SW480 (cell line): ENCODE measurements around the gene MAP1LC3A.

Experiments used
- DNase-seq: peaks from one replicate; pipeline ENCODE4 v3.0.0-alpha.2; 2016; ENCODE audit warnings: low spot score

Gene MAP1LC3A

DNA sequence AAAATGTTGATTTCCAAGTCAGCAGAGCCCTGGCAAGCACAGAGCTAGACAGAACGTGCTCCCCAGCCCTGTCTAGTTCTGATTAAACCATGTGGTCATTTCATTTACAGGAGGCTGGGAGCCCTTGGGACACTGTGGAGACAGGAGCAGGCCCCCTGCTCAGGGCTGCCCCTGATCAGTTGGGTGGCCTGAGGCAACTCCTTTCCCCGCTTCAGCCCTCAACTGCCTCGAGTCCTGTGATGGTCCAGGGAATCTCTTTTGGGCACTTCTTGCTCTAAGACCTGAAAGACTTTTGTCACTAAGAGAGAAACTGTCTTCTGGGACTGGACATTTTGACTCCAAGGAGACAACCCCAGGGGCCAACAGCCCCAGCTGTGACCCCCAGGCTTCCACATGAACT, 28.8 kb upstream of the MAP1LC3A start:
- DNase-seq, result no peak

DNA sequence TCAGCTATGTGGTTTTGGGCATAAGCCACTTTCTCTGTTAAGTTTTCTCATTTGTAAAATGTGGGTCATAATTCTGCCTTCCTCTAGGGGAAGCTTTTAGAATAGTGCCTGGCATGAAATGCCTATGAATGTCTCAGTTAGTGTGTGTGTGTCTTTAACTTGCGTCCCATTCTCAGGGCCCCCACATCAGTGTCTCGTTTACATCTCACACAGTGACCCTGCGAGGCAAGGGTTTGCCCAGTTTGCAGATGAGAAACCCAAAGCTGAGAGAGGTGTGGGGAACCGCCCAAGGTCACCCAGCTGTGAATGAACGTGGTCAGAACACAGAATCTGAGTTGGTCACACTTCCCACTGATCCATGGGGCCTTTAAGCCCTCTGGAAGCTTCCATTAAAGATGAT, 28.2 kb upstream of the MAP1LC3A start:
- no peak for DNase-seq

DNA sequence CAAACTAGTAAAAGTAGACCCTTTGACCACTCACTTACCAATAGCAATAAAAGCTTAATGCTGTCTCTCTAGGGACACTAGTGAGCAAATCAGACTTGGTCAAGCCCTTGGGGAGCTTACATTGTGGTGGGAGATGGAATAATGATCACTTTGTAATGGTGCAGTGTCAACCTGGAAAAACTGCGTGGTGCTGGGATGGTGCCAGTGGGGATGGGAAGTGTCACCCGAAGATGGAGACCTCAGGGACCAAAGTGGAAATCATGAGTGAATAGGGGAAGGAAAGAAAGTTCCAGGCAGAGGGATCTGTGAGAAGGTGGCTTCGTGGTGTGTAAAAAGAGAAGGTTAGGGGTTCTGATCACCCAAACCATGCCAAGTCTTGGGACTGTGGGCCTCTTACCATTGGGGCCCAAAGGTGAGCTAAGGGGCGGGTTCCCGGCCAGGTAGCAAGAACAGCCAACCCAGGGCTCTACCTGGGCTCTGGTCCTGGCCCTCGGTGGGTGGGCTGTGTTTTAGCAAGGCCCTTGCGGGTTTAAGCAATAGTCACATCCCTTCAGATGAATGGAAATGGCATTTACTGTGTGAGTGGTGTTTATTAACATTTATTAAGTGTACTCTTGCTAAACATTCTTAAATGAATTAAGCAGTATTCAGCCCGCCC, 26.8 kb upstream of the MAP1LC3A start:
- no peak for DNase-seq

DNA sequence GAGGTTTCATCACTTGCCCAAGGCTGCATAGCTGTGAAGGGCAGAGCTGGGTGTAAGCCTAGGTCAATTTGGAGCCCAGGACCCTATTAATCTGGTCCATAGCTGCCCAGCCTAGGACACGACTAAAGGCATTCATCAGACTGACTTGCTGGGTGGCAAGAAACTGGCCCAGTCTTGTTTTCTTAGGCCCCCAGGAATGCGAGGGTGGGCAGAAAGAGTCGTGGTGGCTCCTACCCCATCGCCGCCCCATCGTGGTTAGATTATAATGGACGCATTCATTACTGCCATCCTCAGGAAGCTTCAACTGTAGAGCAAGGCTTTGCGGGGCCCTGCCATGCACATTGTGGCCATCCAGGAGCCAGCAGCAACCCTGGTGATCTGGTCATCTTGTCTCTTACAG, 26.2 kb upstream of the MAP1LC3A start:
- no peak for DNase-seq

DNA sequence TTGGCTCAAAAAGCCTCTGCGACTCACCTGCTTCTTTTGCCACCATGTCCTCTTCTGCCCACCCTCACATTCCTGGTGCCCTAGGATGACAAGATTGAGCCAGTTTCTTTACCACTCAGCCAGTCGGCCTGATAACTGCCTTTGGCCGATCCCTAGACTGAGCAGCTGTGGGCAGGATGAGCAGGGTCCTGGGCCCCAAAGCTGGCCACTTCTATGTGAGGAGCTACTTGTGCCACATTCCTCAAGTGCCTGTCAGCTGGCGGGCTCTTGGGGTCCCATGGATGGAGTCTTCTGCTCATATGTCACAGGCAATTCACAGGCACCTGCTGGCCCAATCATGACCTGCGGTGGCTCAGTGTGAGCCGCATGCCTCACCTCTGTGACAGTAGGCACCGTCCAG, 25.8 kb upstream of the MAP1LC3A start:
- DNase-seq, result no peak

DNA sequence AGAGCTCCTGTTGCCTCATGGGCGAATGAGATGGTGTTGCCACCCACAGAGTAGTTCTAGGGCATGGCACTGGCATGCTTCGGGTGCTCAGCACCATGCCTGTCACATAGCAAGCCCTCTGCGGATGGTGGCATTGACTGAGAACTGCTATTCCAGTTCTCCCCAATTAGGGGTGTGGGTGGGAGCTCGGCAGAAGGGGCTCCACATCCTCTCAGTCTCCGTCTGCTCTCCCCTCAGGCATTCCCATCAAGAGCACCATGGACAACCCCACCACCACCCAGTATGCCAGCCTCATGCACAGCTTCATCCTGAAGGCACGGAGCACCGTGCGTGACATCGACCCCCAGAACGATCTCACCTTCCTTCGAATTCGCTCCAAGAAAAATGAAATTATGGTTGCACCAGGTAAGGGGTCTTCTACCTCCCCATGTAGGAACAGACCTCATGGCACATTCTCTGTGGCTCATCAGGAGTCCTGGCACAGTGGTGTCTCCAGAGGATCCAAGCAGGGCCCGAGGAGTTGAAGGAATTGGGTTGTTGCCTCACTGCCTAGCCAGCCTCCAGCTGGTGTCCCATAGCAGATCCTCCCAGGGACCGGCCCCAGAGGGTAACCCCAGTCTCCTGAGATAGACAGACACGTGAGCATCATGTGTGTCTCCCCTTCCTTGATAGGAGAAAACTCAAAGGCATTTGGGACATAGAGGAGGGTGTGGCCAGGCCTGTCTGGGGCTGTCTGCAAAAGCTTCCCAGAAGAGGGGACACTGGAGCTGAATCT, 23.9 kb upstream of the MAP1LC3A start:
- no peak for DNase-seq

DNA sequence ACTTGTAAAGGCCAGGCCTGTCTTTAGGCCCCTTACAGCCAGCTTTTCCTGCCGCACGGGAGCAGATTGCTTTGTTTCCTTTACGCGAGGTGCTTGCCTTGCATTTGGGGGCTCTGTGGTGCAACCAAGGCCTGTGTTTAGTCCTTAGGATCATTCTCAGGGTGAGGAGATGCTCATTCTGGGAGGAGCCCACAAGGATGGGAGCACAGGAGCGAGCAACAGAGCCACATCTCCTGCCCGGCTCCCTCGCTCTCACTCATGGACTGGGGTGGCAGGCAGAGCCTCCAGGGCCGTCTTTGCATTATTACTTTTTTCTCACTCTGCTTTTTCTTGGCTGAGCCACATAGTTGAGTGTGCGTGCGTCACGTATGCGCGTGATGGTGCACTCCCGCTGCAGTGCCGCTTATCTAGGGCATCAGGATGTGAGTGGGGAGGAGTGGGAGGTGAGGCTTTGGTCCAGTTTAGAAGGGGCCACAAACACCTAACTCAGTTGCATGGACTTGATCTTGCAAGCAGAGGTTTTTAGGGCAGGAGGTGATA, 23.1 kb upstream of the MAP1LC3A start:
- DNase-seq, result no peak

DNA sequence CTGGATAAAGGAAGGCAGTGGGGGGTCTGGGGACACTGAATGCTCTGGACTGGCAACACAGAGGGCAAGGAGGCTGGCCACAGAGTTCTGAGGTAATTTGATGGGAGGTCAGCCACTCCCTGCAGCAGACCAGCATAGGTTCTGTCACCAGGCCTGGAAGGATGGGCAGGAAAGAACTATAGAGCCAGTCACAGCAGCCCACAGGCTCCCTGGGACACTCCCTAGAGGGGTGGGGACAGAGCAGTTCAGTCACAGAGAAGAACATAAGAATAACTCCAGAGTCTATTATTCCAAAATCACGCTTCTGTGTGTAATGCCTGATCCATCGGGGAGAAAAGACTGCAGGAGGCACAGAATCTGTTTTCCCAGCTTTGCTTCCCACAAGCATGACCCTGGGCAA, 22.7 kb upstream of the MAP1LC3A start:
- no peak for DNase-seq

DNA sequence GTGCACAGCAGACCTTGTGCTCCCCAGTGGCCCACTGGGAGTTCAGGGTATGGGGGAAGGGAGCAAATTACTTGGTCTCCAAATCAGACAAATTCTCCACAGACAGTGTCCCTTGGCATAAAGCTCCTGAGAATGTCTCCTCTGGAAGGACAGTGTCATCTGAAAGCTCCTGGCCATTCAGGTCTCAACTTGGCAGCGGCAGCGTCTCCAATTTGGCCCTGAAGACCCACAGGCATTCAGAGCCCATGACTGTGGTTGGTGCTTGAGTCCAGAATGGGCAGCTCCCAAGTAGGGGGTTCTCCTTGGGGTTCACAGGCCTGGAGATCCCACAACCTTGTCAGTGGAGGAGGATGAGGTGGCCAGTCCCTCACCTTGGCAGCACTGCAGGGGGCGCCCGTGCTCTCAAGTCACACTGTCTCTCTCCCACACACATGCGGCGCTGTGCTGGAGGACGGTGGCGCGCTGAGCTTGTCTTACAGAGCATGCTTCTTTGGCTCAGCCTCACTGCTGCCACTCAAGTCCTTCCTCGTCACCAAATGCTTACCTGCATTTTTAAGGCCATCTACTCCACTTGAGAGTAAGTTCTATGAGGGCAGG, 21.6 kb upstream of the MAP1LC3A start:
- no peak for DNase-seq

DNA sequence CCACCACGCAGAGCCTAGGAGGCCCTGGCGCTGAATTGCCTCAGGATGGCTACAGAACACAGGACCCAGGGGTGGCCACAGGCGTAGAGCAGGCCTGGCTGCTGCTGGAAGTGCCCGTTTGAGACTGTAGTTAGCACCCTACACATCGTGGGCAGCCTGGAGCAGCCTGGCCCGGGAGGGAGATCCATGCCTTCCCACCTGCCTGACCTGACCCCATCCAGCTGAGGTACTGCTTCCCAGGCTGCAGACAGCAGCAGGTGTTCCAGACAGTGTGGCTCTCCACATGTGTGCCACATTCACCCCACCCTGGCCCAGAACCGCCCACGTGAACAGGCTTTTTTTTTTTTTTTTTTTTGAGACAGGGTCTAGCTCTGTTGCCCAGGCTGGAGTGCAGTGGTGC, 20.9 kb upstream of the MAP1LC3A start:
- no peak for DNase-seq

DNA sequence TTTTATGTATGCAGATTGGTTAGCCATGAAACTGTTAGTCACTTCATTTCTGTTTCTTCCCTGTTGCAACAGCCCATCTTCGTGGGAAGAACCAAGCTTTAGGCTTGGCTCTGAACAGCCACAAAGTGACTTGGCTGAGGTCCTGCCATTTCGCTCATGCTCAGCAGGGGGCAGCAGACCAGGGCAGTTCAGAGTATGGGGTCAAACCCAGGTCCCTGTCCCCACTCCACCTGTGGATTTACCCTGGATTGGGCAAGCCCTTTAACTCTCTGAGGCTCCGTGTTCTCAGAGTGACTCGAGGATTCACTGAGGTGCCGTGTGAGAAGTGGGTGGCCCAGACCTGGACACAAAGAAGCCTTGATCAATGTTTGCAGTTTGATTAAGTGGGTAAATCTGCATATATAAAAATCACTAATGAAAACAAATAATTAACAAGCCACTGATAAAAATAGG, 19.8 kb upstream of the MAP1LC3A start:
- peak; percentile 52 for DNase-seq

DNA sequence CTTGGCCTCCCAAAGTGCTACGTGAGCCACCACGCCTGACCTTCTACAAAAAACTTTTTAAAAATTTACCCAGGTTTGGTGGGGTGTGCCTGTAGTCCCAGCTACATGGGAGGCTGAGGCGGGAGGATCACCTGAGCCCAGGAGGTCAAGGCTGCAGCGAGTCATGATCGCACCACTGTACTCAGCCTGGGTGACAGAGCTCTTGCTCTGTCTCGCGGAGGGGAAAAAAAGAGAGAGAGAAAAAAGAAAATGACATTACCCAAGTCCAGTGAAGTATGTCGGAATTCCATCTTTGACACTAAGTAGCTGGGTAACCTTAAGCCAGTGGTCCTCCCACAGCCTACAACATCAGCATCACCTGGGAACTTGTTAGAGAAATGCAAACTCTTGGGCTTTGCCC, 18.8 kb upstream of the MAP1LC3A start:
- no peak for DNase-seq

DNA sequence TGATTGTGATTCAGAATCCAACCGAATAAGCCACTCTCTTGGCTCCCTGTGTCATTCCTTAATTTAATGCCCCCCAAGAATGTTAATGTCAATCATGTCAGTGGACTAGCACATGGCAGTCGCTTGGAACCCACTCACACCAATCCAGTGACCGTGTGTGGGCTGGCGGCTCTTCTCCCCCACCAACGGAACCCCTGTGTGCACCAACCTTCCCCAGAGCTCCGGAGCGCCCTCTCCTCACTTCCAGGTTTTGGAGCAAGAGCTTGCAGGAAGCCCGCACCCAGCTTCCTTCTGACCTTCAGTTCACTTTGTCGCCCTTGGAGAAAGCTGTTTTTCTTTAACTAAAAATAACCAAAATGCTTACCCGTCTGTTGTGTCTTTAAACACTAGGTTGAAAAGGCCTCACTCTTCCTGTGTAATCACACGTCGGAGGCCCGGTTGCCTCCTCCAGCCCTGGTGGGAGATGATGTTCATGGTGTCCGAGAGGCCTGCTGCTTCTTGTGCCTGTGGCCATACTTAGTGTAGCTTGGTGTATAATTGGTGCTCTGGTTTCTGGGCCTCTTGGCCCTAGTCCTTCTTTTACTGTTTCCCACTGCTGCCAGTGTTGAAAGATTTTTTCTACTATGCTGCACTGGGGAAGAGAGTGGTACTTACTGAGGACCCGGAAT, 17.8 kb upstream of the MAP1LC3A start:
- no peak for DNase-seq

DNA sequence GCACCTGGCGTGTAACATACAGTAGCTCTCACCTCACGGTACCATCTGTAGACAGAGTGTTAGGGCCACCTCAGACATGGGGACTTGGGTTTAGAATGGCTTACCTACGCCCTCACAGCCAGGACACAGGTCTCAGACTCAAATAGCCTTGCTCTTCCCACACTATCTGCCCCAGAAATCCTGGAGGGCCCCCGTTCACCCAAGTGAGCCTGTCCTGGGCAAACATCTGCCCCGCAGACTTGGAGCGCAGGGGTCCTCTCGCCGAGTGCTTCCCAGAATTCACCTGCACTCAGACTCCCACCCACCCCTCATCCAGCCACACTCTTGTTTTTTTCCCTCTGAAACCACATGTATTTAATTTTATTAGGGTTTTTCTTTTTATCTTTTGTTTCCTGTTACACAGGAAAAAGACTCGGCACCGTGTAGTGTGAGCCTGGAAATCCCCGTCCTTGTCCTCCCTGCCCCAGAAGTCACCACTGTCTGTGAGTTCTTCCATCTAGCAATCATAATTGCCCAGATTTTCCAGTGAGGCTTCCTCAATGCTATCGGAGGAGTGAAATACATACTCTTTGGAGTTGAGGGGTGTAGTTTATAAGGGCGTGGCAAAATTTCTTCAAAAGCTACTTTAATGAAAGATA, 17.1 kb upstream of the MAP1LC3A start:
- DNase-seq, result no peak

DNA sequence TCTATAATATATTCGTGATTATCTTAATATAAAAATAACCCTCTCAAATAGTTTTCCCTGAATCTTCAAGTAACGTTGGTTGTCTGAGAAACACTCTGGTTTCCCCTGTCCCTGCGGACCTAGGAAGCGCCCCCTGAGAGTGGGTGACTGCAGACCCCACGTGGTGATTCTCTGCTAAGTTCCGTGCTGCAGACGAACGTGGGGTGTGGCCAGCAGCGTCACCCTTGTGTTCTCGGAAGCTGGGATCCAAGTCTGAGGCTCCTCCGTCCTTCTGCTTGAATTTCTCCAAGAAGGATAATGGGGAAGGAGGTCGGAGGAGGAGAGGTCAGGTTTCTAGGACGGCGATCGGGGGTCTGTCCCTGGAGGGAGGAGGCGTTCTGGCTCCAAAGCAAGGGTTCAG, 16.6 kb upstream of the MAP1LC3A start:
- no peak for DNase-seq

DNA sequence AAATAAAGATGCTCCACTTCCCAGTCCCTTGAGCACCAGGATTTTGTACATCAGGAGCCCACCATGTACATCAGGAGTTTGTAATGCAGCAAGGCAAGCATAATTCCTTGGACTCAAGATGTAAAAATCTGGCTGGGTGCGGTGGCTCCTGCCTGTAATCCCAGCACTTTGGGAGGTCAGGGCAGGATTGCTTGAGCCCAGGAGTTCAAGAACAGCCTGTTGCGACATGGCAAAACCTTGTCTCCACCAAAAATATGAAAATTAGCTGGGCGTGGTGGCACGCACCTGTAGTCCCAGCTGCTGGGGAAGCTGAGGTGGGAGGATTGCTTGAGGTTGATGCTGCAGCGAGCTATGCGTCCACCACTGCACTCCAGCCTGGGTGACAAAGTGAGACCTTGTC, 16.1 kb upstream of the MAP1LC3A start:
- no peak for DNase-seq

DNA sequence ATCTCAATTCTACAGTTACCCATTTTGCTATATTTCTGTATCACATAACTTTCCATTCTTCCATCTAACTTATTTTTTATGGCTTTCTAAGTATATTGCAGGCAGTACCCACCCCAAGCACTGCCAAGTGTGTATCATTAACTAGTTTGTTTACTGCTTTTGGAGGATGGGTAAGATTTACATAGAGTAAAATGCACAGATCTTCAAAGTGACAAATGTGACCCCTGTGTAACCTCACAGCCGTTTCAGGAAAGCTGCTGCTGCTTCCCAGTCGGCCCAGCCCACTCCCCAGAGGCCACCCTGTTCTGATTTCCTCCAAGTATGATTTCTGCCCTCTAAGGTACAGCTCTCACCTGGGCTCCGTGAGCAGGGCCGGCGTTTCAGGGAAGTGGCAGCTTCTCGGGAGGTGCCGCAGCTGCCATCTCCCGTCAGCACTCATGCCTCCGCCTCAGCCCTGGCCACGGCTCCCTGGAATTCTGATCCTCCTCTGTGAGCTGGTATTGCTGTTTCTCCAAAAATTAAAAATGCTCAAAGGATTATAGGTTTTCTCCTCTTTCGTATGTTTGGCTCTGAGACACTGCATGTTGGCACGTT, 15.0 kb upstream of the MAP1LC3A start:
- no peak for DNase-seq

DNA sequence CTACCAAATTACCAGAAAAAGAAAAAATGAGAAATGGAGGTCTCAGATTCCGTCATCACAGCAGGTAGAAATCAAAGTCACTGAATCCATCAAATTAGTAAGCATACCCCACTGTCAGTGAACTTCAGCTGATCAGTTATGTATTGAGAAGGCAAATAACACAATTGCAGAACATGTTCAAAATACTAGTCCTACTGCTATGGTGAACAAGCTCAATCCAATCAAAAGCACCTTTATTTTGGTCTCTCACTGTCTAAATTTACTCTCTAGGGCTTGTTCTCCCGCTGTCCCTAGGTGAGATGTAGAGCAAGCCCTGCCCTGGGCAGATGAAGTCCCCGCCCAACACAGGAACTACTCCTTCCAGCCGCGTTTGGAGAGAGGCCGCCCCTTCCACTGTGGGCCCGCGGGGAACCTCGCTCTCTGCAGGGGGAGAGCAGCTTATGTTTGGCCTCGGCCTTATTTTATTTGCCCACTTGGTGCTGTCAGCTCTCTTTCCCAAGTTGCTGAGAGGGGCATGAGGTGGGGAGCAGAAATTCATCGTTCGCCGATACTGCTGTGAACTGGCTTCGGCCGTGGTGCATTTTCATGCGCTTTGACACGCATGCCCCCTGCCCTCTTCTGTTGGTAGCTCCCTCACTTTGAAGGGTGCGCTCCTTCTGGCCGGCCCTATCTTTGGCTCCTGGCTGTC, 14.3 kb upstream of the MAP1LC3A start:
- DNase-seq, result no peak

DNA sequence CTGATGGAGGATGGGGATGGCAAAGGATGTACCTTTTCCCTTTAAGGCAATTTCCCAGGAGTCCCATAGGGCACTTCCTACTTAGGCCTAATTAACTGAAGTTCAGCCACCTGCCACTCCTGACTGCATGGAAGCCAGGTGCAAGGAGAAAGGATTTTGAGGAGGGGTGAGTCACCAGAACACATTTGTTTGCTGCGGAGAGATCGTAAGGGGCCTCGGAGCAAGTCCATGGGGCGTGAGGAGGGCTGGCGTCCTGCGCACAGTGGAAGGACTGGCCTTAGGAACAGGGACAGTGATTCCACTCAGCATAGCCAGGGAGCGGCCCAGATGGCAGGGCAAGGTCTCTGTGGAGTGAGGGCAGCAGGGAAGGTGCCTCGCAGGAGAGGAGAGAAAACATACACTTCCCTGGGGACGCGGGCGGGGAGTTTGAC, 11.8 kb upstream of the MAP1LC3A start:
- DNase-seq, result no peak

DNA sequence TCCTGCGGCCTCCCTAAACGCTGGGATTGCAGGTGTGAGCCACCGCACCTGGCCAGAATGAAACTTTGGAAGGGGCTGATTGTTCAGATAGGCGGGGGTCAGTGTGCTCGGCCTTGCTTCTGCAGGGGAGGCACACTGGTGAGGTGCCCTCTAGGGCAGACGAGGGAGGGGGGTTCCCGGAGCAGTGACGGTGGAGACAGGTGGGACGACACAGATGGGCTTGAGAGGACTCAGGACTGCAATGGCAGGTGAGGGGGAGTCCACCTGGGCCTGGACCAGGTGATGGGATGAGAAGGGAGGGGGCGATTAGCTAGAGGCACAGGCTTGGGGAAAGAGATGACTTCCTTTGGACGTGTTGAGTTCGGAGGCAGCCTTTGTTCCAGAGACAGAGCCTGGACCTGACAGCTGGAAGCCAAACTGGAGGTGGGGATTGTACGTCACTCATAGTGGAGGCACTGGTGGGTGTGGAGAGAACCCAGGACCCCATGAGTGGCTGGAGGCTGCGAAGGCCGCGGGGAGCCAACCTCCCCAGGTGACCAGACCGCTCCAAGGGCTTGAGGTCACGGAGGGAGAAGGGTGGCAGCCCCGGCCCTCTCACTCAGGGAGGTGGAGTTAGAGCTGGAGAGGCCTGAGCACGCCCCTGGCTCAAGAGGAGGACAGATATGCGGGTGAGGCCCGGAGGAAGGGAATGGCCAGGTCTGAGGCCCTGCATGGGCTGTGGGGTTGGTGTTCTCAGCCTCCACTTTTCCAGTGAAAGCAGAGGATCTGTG, 10.5 kb upstream of the MAP1LC3A start:
- DNase-seq, result no peak
